Measurements from ENCODE around the gene ALS2CL.

GRCh38 chr3:46665763-46666452 is 27.6 kb downstream of the ALS2CL start:
- TF ChIP-seq, protein P1, sequence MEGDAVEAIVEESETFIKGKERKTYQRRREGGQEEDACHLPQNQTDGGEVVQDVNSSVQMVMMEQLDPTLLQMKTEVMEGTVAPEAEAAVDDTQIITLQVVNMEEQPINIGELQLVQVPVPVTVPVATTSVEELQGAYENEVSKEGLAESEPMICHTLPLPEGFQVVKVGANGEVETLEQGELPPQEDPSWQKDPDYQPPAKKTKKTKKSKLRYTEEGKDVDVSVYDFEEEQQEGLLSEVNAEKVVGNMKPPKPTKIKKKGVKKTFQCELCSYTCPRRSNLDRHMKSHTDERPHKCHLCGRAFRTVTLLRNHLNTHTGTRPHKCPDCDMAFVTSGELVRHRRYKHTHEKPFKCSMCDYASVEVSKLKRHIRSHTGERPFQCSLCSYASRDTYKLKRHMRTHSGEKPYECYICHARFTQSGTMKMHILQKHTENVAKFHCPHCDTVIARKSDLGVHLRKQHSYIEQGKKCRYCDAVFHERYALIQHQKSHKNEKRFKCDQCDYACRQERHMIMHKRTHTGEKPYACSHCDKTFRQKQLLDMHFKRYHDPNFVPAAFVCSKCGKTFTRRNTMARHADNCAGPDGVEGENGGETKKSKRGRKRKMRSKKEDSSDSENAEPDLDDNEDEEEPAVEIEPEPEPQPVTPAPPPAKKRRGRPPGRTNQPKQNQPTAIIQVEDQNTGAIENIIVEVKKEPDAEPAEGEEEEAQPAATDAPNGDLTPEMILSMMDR (IDR thresholded peaks at IDR 0.05), result no peak
- TF ChIP-seq EP300 (IDR thresholded peaks at IDR 0.05) (no peak), POLR2A (IDR thresholded peaks at IDR 0.05) (no peak), POLR2AphosphoS5 (IDR thresholded peaks at IDR 0.05) (no peak)

Data from gastroesophageal sphincter (tissue), 3 donors.